GM12801 (cell line): ENCODE measurements around the gene C2CD2.

Experiments
- CTCF ChIP-seq: IDR thresholded peaks from one replicate; pipeline ENCODE4 v1.5.1; 2011; ENCODE audit warnings: control low read depth; ENCODE audit not compliant: insufficient read length; ENCODE audit errors: extremely low read depth

The C2CD2 gene

GRCh38 chr21:41948078-41948895 lies 5.5 kb downstream of the C2CD2 start:
- no peak for TF ChIP-seq CTCF

- TF ChIP-seq CTCF, result no peak
These were observed 7.8 kb downstream of the C2CD2 start for GRCh38 chr21:41945982-41946381.

GRCh38 chr21:41943851-41944250 lies 10.0 kb downstream of the C2CD2 start:
- TF ChIP-seq CTCF, result no peak

GRCh38 chr21:41942457-41942856 lies 11.4 kb downstream of the C2CD2 start:
- no peak for TF ChIP-seq CTCF

GRCh38 chr21:41941941-41942340 lies 11.9 kb downstream of the C2CD2 start:
- no peak for TF ChIP-seq CTCF

- no peak for TF ChIP-seq CTCF
These were observed 13.4 kb downstream of the C2CD2 start for GRCh38 chr21:41940431-41940830.

GRCh38 chr21:41939391-41939790 lies 14.4 kb downstream of the C2CD2 start:
- no peak for TF ChIP-seq CTCF
